Mesenchymal stem cell (in vitro differentiated cells and primary cell): Measurements from ENCODE around the gene MOB3B.
A peak's percentile ranks its signal among the peaks of the same experiment; 100 is the strongest.

ENCODE experiments used
- DNase-seq: peaks from one replicate; pipeline ENCODE4 v3.0.0-alpha.2; 2013
- H2AFZ ChIP-seq: one replicate; pipeline ENCODE4 v1.6.1; 2013; ENCODE audit warnings: low read depth, mild to moderate bottlenecking, control low read depth, inconsistent platforms, low read length, moderate library complexity
- H2AK5ac ChIP-seq: 2 replicates; pipeline ENCODE4 v1.6.1; 2013; ENCODE audit warnings: low read length, moderate library complexity, mild to moderate bottlenecking, inconsistent platforms; ENCODE audit not compliant: severe bottlenecking
- H2BK120ac ChIP-seq: one replicate; pipeline ENCODE4 v1.6.1; 2013; ENCODE audit warnings: low read depth, mild to moderate bottlenecking, inconsistent platforms, low read length, moderate library complexity
- H2BK12ac ChIP-seq, 2 experiments: one replicate each; pipeline ENCODE4 v1.6.1; 2013; ENCODE audit warnings: inconsistent platforms in 2 of 2, low read length in 2 of 2, mild to moderate bottlenecking in 2 of 2, moderate library complexity in 2 of 2, control low read depth in 1 of 2
- H2BK15ac ChIP-seq: one replicate; pipeline ENCODE4 v1.6.1; 2013; ENCODE audit warnings: mild to moderate bottlenecking, low read depth, inconsistent platforms; ENCODE audit not compliant: poor library complexity, severe bottlenecking
- H2BK5ac ChIP-seq: 2 replicates; pipeline ENCODE4 v1.6.1; 2013; ENCODE audit warnings: low read depth, mild to moderate bottlenecking, low read length, control low read depth, inconsistent platforms; ENCODE audit not compliant: poor library complexity, severe bottlenecking
- H3K14ac ChIP-seq, 2 experiments: one replicate each; pipeline ENCODE4 v1.6.1; 2013; ENCODE audit warnings: inconsistent platforms in 2 of 2, low read length in 2 of 2, control low read depth in 1 of 2, mild to moderate bottlenecking in 1 of 2, moderate library complexity in 1 of 2
- H3K18ac ChIP-seq, 2 experiments: one replicate each; pipeline ENCODE4 v1.6.1; 2013; ENCODE audit warnings: inconsistent platforms in 2 of 2, low read length in 2 of 2, control low read depth in 1 of 2, low read depth in 1 of 2, mild to moderate bottlenecking in 1 of 2
- H3K23ac ChIP-seq, 2 experiments: one replicate each; pipeline ENCODE4 v1.6.1; 2013; ENCODE audit warnings: inconsistent platforms in 2 of 2, low read length in 2 of 2, mild to moderate bottlenecking in 2 of 2, moderate library complexity in 2 of 2, control low read depth in 1 of 2
- H3K27ac ChIP-seq: 2 replicates; pipeline ENCODE4 v1.5.1; 2013; ENCODE audit warnings: mild to moderate bottlenecking, moderate library complexity, low read length, control low read depth, inconsistent platforms; ENCODE audit not compliant: poor library complexity, severe bottlenecking
- H3K27me3 ChIP-seq, 2 experiments: 2 replicates each; pipeline versions ENCODE4 v1.6.1 to v1.7.0; 2013; ENCODE audit warnings: low read length in 2 of 2, mild to moderate bottlenecking in 2 of 2, moderate library complexity in 2 of 2, control low read depth in 1 of 2, inconsistent platforms in 1 of 2; ENCODE audit not compliant: control insufficient read depth in 1 of 2, insufficient read depth in 1 of 2
- H3K36me3 ChIP-seq, 2 experiments: 2 replicates each; pipeline versions ENCODE4 v1.6.1 to v1.7.0; 2013; ENCODE audit warnings: low read length in 2 of 2, control low read depth in 1 of 2, inconsistent platforms in 1 of 2, low read depth in 1 of 2, mild to moderate bottlenecking in 1 of 2; ENCODE audit not compliant: insufficient read depth in 2 of 2, control insufficient read depth in 1 of 2
- H3K4ac ChIP-seq, 2 experiments: one replicate each; pipeline ENCODE4 v1.6.1; 2013; ENCODE audit warnings: inconsistent platforms in 2 of 2, low read length in 2 of 2, mild to moderate bottlenecking in 2 of 2, moderate library complexity in 2 of 2, control low read depth in 1 of 2, low read depth in 1 of 2
- H3K4me1 ChIP-seq: 2 replicates; pipeline ENCODE4 v1.6.1; 2013; ENCODE audit warnings: low read depth, low read length, control low read depth; ENCODE audit not compliant: control insufficient read depth, insufficient read depth
- H3K4me2 ChIP-seq: 2 replicates; pipeline ENCODE4 v1.6.1; 2013; ENCODE audit warnings: low read length, mild to moderate bottlenecking, inconsistent platforms; ENCODE audit not compliant: poor library complexity, severe bottlenecking
- H3K4me3 ChIP-seq, 2 experiments: 2 replicates each; pipeline versions ENCODE4 v1.5.1 to v1.7.0; 2013; ENCODE audit warnings: low read length in 2 of 2, mild to moderate bottlenecking in 2 of 2, control low read depth in 1 of 2, low read depth in 1 of 2; ENCODE audit not compliant: insufficient read depth in 1 of 2
- H3K79me1 ChIP-seq: replicated peaks from 2 replicates; pipeline ENCODE4 v1.6.1; 2013; ENCODE audit warnings: mild to moderate bottlenecking, control low read depth, low read length, inconsistent platforms; ENCODE audit not compliant: poor library complexity, severe bottlenecking
- H3K9ac ChIP-seq: 2 replicates; pipeline ENCODE4 v1.7.0; 2013; ENCODE audit warnings: mild to moderate bottlenecking, low read length, moderate library complexity
- H3K9me3 ChIP-seq: 2 replicates; pipeline ENCODE4 v1.7.0; 2013; ENCODE audit warnings: mild to moderate bottlenecking, low read length; ENCODE audit not compliant: control insufficient read depth
- H4K8ac ChIP-seq: one replicate; pipeline ENCODE4 v1.6.1; 2013; ENCODE audit warnings: inconsistent platforms, mild to moderate bottlenecking, low read length, moderate library complexity
- H4K91ac ChIP-seq: one replicate; pipeline ENCODE4 v1.6.1; 2013; ENCODE audit warnings: mild to moderate bottlenecking, low read length, inconsistent platforms
- WGBS: methylation state at CpG from one replicate; pipeline ENCODE4 v1.1.7; 2013; ENCODE audit warnings: mixed read lengths; 5-methylcytosine and 5-hydroxymethylcytosine counted together

MOB3B gene

DNA sequence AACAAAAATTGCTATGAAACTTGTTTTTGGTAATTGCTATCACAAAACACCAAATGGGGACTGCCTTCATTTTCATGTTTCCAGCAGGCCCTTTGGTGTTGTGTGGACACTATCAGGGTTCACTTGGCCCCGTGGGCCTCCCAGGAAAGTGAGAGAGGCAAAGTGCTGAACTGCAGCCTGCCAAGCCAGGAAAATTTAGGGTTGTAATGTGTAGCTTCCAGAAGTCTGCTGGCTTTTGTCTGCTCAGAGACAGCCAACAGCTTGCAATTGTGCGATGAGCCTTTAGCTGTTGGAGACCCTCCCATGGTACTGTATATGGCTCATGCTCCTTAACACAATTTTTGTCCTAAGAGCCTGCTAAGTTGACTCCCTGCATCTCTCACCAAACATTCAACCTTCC is 127.0 kb downstream of the MOB3B start:
- Histone ChIP-seq H2BK120ac (no peak overlapping the region), H2AFZ (no peak overlapping the region), H3K14ac (peak overlapping the region in 1 of 2 experiments; percentile 60), H3K23ac (no peak overlapping the region), H2BK5ac (no peak overlapping the region), H3K36me3 (no peaks in the 10 kb centered on the region), H3K9me3 (no peaks in the 10 kb centered on the region), H3K27ac (no peak overlapping the region), H2BK12ac (no peak overlapping the region), H3K79me1 (no peaks in the 10 kb centered on the region), H2AK5ac (no peak overlapping the region), H3K4me1 (no peaks in the 10 kb centered on the region), H3K4ac (no peak overlapping the region), H3K9ac (no peak overlapping the region), H3K18ac (no peak overlapping the region), H2BK15ac (no peak overlapping the region), H4K91ac (no peak overlapping the region), H3K4me2 (no peak overlapping the region), H3K4me3 (no peak overlapping the region), H4K8ac (no peak overlapping the region), H3K27me3 (peaks cover 7 to 13% of the 10 kb centered on the region in 2 experiments)
- WGBS, result 60% methylated on average over 2 of the region's 2 CpGs
- DNase-seq, result no peak

DNA sequence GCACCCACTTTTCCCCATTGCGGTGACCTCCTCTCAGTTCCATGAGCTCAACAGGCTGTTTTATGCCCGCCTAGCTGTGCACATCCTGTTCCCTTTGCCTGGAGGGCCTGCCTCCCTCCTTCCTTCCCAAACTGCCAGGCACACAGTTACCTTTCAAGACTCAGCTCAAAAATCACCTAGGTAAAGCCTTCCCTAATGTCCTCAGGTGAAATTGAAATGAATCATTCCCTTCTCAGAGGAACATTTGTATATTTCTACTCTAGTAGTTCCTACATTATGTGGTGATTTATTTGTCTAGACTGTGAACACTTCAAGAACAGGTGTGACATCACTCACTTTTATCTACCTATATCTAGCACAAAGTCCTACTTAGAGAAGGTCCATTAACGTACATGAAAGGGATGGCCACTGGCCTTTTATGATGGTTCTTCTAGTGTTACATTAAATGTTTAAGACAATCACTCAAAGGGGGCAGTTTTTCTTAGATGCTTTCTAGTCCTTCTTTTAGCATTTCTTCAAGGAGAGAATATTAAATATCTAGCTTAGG is 129.2 kb downstream of the MOB3B start:
- Histone ChIP-seq H3K4ac (no peak overlapping the region), H3K36me3 (no peaks in the 10 kb centered on the region), H4K8ac (no peak overlapping the region), H3K18ac (no peak overlapping the region), H3K23ac (no peak overlapping the region), H3K14ac (no peak overlapping the region), H3K27me3 (peaks cover 7 to 13% of the 10 kb centered on the region in 2 experiments), H2BK15ac (no peak overlapping the region), H3K9me3 (no peaks in the 10 kb centered on the region), H3K4me1 (no peaks in the 10 kb centered on the region), H3K79me1 (no peaks in the 10 kb centered on the region), H3K4me3 (no peak overlapping the region), H2AFZ (no peak overlapping the region), H2BK120ac (no peak overlapping the region), H2BK5ac (no peak overlapping the region), H3K9ac (no peak overlapping the region), H3K27ac (no peak overlapping the region), H4K91ac (no peak overlapping the region), H2AK5ac (no peak overlapping the region), H3K4me2 (no peak overlapping the region), H2BK12ac (no peak overlapping the region)
- DNase-seq, result no peak
- WGBS, result 95% methylated on average over 2 of the region's 3 CpGs

DNA sequence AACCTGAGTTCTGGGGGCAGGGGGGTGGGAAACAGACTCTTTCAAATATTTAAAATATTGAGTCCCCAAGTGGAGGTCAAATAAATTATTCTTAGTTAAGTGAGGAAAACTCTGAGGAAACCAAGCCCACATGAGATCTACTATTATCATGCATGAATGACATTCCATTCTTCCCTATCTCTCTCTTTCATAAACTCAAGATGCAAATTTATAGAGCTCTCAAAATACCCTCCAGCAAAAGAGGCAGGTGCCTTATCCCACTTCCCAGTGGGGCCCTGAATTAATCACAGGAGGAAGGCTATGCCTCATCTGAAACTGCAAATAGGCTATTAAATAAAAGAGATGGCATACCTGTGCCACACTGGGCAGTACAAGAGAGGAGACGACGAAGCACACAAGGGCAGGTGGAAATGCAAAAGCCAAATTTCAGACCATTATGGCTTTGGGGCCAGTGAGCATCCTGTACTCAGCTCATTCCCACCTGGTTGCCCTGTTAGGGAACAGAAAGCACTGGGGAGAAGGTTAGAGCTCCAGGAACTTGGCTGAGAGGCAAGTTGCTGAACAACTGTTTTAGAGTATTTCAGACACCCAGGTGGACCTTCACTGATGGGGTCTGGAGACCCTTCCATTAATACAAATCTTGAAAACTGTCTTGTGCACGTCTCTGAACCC is 130.5 kb downstream of the MOB3B start:
- H3K27ac ChIP-seq, result no peak overlapping the region
- no peak overlapping the region for H4K91ac ChIP-seq
- 71% methylated on average over 3 of the region's 3 CpGs for WGBS
- no peak overlapping the region for H4K8ac ChIP-seq
- no peak overlapping the region for H2BK5ac ChIP-seq
- H2BK15ac ChIP-seq, result no peak overlapping the region
- no peak overlapping the region for H3K4me3 ChIP-seq
- H3K4me2 ChIP-seq, result no peak overlapping the region
- no peak overlapping the region for H3K9ac ChIP-seq
- H3K4ac ChIP-seq, result no peak overlapping the region
- H2BK120ac ChIP-seq, result no peak overlapping the region
- H3K18ac ChIP-seq, result no peak overlapping the region
- no peaks in the 10 kb centered on the region for H3K9me3 ChIP-seq
- no peak overlapping the region for H3K23ac ChIP-seq
- DNase-seq, result no peak
- no peaks in the 10 kb centered on the region for H3K36me3 ChIP-seq
- no peak overlapping the region for H2BK12ac ChIP-seq
- peaks cover 7 to 13% of the 10 kb centered on the region in 2 experiments for H3K27me3 ChIP-seq
- H2AFZ ChIP-seq, result no peak overlapping the region
- H3K4me1 ChIP-seq, result no peaks in the 10 kb centered on the region
- H3K14ac ChIP-seq, result no peak overlapping the region
- H2AK5ac ChIP-seq, result no peak overlapping the region
- H3K79me1 ChIP-seq, result no peaks in the 10 kb centered on the region

DNA sequence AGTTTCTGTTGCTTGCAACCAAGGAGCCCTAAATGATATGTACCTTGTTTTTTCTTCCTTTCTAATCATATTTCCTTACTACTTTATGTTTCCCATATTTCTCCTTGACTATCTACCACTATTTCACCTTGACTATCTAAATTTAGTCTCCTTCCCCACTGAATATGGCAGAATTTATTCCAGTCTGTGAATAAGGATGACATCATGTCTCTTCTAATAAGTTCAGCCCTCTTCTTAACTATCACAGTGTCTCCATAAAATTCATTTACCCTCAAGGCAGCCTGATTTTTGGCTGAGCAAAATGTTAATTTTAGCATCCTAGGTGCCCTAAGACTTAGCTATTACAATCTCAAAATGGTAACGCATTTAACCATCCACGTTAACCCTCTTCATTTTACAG is 133.1 kb downstream of the MOB3B start:
- H3K4me3 ChIP-seq, result no peak overlapping the region
- no peak overlapping the region for H4K8ac ChIP-seq
- H3K27ac ChIP-seq, result no peak overlapping the region
- H3K36me3 ChIP-seq, result no peaks in the 10 kb centered on the region
- no peaks in the 10 kb centered on the region for H3K4me1 ChIP-seq
- H2AFZ ChIP-seq, result no peak overlapping the region
- H2BK15ac ChIP-seq, result no peak overlapping the region
- no peak for DNase-seq
- H3K27me3 ChIP-seq, result peaks cover 7 to 9% of the 10 kb centered on the region in 2 experiments
- no peak overlapping the region for H4K91ac ChIP-seq
- H3K79me1 ChIP-seq, result no peaks in the 10 kb centered on the region
- 100% methylated on average over 2 of the region's 2 CpGs for WGBS
- no peak overlapping the region for H2BK12ac ChIP-seq
- no peak overlapping the region for H3K9ac ChIP-seq
- no peak overlapping the region for H2BK120ac ChIP-seq
- no peaks in the 10 kb centered on the region for H3K9me3 ChIP-seq
- no peak overlapping the region for H2AK5ac ChIP-seq
- H2BK5ac ChIP-seq, result no peak overlapping the region
- no peak overlapping the region for H3K23ac ChIP-seq
- H3K18ac ChIP-seq, result no peak overlapping the region
- no peak overlapping the region for H3K4me2 ChIP-seq
- H3K14ac ChIP-seq, result no peak overlapping the region
- no peak overlapping the region for H3K4ac ChIP-seq
